Measurements from ENCODE around the gene SMARCAD1.

The SMARCAD1 gene

DNA sequence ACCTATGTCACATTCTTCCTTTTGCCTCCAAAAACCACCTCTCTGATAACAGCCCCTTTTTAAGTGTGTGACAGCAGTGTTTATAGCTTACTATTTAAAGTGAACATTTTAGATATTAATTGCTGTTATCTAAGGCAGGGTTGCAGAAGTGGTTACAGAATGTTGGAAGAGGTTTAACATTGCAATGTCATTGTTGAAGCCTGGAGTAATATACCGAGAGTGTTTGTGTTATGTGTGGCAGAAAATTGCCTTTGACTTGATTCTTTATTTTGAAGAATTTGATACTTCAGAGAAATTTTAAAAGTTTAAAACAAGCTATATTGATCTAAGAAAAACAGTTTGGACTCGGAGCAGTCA lies 37.1 kb downstream of the SMARCAD1 start:
- Histone ChIP-seq H3K4me3 (ENCODE audit: low read depth, low read length) (no peak overlapping the region), H3K23ac (ENCODE audit: low read length) (no peak overlapping the region), H3K36me3 (ENCODE audit: control insufficient read depth in 1 of 2, insufficient read depth in 2 of 2, low read length in 2 of 2) (peaks cover 13 to 20% of the 10 kb centered on the region in 2 experiments), H3K4me2 (ENCODE audit: low read length) (no peak overlapping the region), H3K9me3 (ENCODE audit: insufficient read depth, low read depth, low read length) (no peaks in the 10 kb centered on the region), H3K4me1 (ENCODE audit: control insufficient read depth in 1 of 2, insufficient read depth in 2 of 2, low read length in 2 of 2) (no peaks in the 10 kb centered on the region), H4K91ac (ENCODE audit: low read depth, low read length) (no peak overlapping the region), H2BK5ac (ENCODE audit: low read depth, low read length, poor library complexity) (no peak overlapping the region), H3K4ac (ENCODE audit: low read depth, low read length) (no peak overlapping the region), H3K18ac (ENCODE audit: low read length) (no peak overlapping the region), H4K12ac (ENCODE audit: low read depth, low read length) (no peak overlapping the region), H4K8ac (ENCODE audit: low read depth, low read length) (no peak overlapping the region), H2AFZ (ENCODE audit: insufficient read depth, low read length, poor library complexity) (no peak overlapping the region), H3K9ac (ENCODE audit: low read length) (no peak overlapping the region), H3K79me2 (ENCODE audit: control insufficient read depth, insufficient read depth, low read length, poor library complexity) (no peaks in the 10 kb centered on the region), H2AK5ac (ENCODE audit: low read length) (no peak overlapping the region), H3K27ac (ENCODE audit: low read depth, low read length) (no peak overlapping the region), H3K27me3 (ENCODE audit: insufficient read depth, low read length) (no peaks in the 10 kb centered on the region), H3K14ac (ENCODE audit: low read length) (no peak overlapping the region), H3K79me1 (ENCODE audit: low read length) (no peaks in the 10 kb centered on the region), H2BK120ac (ENCODE audit: insufficient read depth, low read length, poor library complexity) (no peak overlapping the region), H2BK12ac (ENCODE audit: low read length) (no peak overlapping the region)
- DNase-seq, result no peak
- WGBS (ENCODE audit: extremely low coverage, insufficient coverage, insufficient read length), result no CpG with 5 or more reads among the region's 2 CpGs

DNA sequence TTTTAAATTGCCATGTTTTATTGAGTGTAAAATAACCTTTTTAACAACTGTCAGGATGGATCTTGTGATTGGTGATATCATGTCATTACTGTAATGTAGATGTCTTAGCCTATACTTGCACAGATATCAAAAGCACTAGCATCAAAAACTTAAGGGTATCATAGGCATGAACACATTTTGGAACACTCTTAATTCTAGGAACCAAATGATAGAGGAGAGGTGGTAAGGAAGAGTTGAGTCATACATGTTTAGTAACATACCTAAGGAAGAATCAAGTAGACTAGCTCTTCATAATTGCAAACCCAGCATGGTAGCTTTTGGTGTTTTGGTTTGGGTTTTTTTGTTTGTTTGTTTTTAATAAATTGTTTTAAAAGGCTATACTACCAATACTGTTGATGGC lies 43.4 kb downstream of the SMARCAD1 start:
- H3K23ac ChIP-seq (ENCODE audit: low read length), result no peak overlapping the region
- H2BK120ac ChIP-seq (ENCODE audit: insufficient read depth, low read length, poor library complexity), result no peak overlapping the region
- no peaks in the 10 kb centered on the region for H3K27me3 ChIP-seq (ENCODE audit: insufficient read depth, low read length)
- no peak overlapping the region for H3K9ac ChIP-seq (ENCODE audit: low read length)
- no peak overlapping the region for H2AK5ac ChIP-seq (ENCODE audit: low read length)
- no peak overlapping the region for H3K18ac ChIP-seq (ENCODE audit: low read length)
- H3K4me2 ChIP-seq (ENCODE audit: low read length), result no peak overlapping the region
- no peak overlapping the region for H3K14ac ChIP-seq (ENCODE audit: low read length)
- no peaks in the 10 kb centered on the region for H3K79me2 ChIP-seq (ENCODE audit: control insufficient read depth, insufficient read depth, low read length, poor library complexity)
- H3K27ac ChIP-seq (ENCODE audit: low read depth, low read length), result no peak overlapping the region
- H3K9me3 ChIP-seq (ENCODE audit: insufficient read depth, low read depth, low read length), result no peaks in the 10 kb centered on the region
- no peaks in the 10 kb centered on the region for H3K4me1 ChIP-seq (ENCODE audit: control insufficient read depth in 1 of 2, insufficient read depth in 2 of 2, low read length in 2 of 2)
- no peaks in the 10 kb centered on the region for H3K79me1 ChIP-seq (ENCODE audit: low read length)
- DNase-seq, result no peak
- H3K4me3 ChIP-seq (ENCODE audit: low read depth, low read length), result no peak overlapping the region
- no peak overlapping the region for H4K8ac ChIP-seq (ENCODE audit: low read depth, low read length)
- H4K12ac ChIP-seq (ENCODE audit: low read depth, low read length), result no peak overlapping the region
- H3K36me3 ChIP-seq (ENCODE audit: control insufficient read depth in 1 of 2, insufficient read depth in 2 of 2, low read length in 2 of 2), result peaks cover 5 to 8% of the 10 kb centered on the region in 2 experiments
- H4K91ac ChIP-seq (ENCODE audit: low read depth, low read length), result no peak overlapping the region
- no peak overlapping the region for H2AFZ ChIP-seq (ENCODE audit: insufficient read depth, low read length, poor library complexity)
- H3K4ac ChIP-seq (ENCODE audit: low read depth, low read length), result no peak overlapping the region
- H2BK12ac ChIP-seq (ENCODE audit: low read length), result no peak overlapping the region
- no peak overlapping the region for H2BK5ac ChIP-seq (ENCODE audit: low read depth, low read length, poor library complexity)

DNA sequence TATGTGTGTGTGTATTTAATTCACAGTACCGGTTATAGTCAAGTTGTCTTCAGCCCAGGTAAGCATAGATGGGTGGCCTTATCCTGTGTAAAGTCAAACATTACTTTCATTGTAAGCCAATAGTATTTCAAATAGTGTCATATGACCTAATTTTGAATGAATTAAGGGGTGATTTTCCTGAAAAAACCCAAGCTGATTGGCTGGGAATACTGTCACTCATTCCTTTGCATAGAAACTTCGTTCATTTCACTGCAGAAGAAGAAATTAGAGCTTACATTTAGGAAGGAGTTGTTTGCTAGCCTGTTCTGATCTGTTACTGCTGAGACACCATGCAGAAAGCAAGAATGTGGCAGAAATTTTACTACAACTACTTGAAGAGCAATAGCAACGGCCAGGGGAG lies 45.4 kb downstream of the SMARCAD1 start:
- H3K79me1 ChIP-seq (ENCODE audit: low read length), result no peaks in the 10 kb centered on the region
- H3K4me2 ChIP-seq (ENCODE audit: low read length), result no peak overlapping the region
- no CpG with 5 or more reads among the region's 3 CpGs for WGBS (ENCODE audit: extremely low coverage, insufficient coverage, insufficient read length)
- no peak overlapping the region for H4K91ac ChIP-seq (ENCODE audit: low read depth, low read length)
- H4K12ac ChIP-seq (ENCODE audit: low read depth, low read length), result no peak overlapping the region
- H3K27me3 ChIP-seq (ENCODE audit: insufficient read depth, low read length), result no peaks in the 10 kb centered on the region
- H2BK5ac ChIP-seq (ENCODE audit: low read depth, low read length, poor library complexity), result no peak overlapping the region
- no peak overlapping the region for H4K8ac ChIP-seq (ENCODE audit: low read depth, low read length)
- no peak overlapping the region for H3K23ac ChIP-seq (ENCODE audit: low read length)
- no peak overlapping the region for H3K9ac ChIP-seq (ENCODE audit: low read length)
- H3K4ac ChIP-seq (ENCODE audit: low read depth, low read length), result no peak overlapping the region
- H3K9me3 ChIP-seq (ENCODE audit: insufficient read depth, low read depth, low read length), result no peaks in the 10 kb centered on the region
- no peaks in the 10 kb centered on the region for H3K79me2 ChIP-seq (ENCODE audit: control insufficient read depth, insufficient read depth, low read length, poor library complexity)
- no peaks in the 10 kb centered on the region for H3K4me1 ChIP-seq (ENCODE audit: control insufficient read depth in 1 of 2, insufficient read depth in 2 of 2, low read length in 2 of 2)
- H3K36me3 ChIP-seq (ENCODE audit: control insufficient read depth in 1 of 2, insufficient read depth in 2 of 2, low read length in 2 of 2), result peaks cover 4 to 7% of the 10 kb centered on the region in 2 experiments
- no peak overlapping the region for H3K4me3 ChIP-seq (ENCODE audit: low read depth, low read length)
- no peak overlapping the region for H2AFZ ChIP-seq (ENCODE audit: insufficient read depth, low read length, poor library complexity)
- H2BK12ac ChIP-seq (ENCODE audit: low read length), result no peak overlapping the region
- H2AK5ac ChIP-seq (ENCODE audit: low read length), result no peak overlapping the region
- no peak overlapping the region for H3K18ac ChIP-seq (ENCODE audit: low read length)
- H3K14ac ChIP-seq (ENCODE audit: low read length), result no peak overlapping the region
- no peak overlapping the region for H2BK120ac ChIP-seq (ENCODE audit: insufficient read depth, low read length, poor library complexity)
- no peak for DNase-seq
- no peak overlapping the region for H3K27ac ChIP-seq (ENCODE audit: low read depth, low read length)

DNA sequence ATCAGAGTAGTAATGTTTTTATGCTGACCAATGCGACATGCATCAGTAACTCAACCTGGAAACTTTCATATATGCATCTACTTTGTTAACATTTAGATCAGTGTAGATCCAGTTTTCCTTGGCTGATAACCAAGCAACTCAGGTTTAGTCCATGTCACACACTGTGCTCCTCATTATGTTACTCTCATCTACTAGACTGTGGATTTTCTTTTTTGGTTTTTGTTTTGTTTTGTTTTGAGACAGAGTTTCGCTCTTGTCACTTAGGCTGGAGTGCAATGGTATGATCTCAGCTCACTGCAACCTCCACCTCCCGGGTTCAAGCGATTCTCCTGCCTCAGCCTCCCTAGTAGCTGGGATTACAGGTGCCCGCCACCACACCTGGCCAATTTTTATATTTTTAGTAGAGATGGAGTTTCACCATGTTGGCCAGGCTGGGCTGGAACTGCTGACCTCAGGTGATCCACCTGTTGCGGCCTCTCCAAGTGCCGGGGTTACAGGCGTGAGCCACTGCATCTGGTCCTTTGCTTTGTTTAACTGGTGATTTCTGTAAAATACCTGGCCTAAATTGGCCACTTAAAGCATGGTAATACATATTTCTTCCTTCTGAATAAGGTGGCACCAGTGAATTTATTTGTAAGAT lies 48.6 kb downstream of the SMARCAD1 start:
- no peak overlapping the region for H3K23ac ChIP-seq (ENCODE audit: low read length)
- H3K79me2 ChIP-seq (ENCODE audit: control insufficient read depth, insufficient read depth, low read length, poor library complexity), result no peaks in the 10 kb centered on the region
- H3K4me3 ChIP-seq (ENCODE audit: low read depth, low read length), result no peak overlapping the region
- H3K18ac ChIP-seq (ENCODE audit: low read length), result no peak overlapping the region
- H2AFZ ChIP-seq (ENCODE audit: insufficient read depth, low read length, poor library complexity), result no peak overlapping the region
- no peak overlapping the region for H3K4me2 ChIP-seq (ENCODE audit: low read length)
- no peak overlapping the region for H2BK120ac ChIP-seq (ENCODE audit: insufficient read depth, low read length, poor library complexity)
- H3K4me1 ChIP-seq (ENCODE audit: control insufficient read depth in 1 of 2, insufficient read depth in 2 of 2, low read length in 2 of 2), result no peaks in the 10 kb centered on the region
- no peak for DNase-seq
- H3K9ac ChIP-seq (ENCODE audit: low read length), result no peak overlapping the region
- peaks cover 8 to 10% of the 10 kb centered on the region in 2 experiments for H3K36me3 ChIP-seq (ENCODE audit: control insufficient read depth in 1 of 2, insufficient read depth in 2 of 2, low read length in 2 of 2)
- H4K8ac ChIP-seq (ENCODE audit: low read depth, low read length), result no peak overlapping the region
- no peak overlapping the region for H2AK5ac ChIP-seq (ENCODE audit: low read length)
- no peaks in the 10 kb centered on the region for H3K79me1 ChIP-seq (ENCODE audit: low read length)
- H3K27ac ChIP-seq (ENCODE audit: low read depth, low read length), result no peak overlapping the region
- no peak overlapping the region for H2BK12ac ChIP-seq (ENCODE audit: low read length)
- WGBS (ENCODE audit: extremely low coverage, insufficient coverage, insufficient read length), result no CpG with 5 or more reads among the region's 8 CpGs
- H2BK5ac ChIP-seq (ENCODE audit: low read depth, low read length, poor library complexity), result no peak overlapping the region
- H3K14ac ChIP-seq (ENCODE audit: low read length), result no peak overlapping the region
- H3K27me3 ChIP-seq (ENCODE audit: insufficient read depth, low read length), result no peaks in the 10 kb centered on the region
- no peak overlapping the region for H4K12ac ChIP-seq (ENCODE audit: low read depth, low read length)
- H3K4ac ChIP-seq (ENCODE audit: low read depth, low read length), result no peak overlapping the region
- H3K9me3 ChIP-seq (ENCODE audit: insufficient read depth, low read depth, low read length), result no peaks in the 10 kb centered on the region
- H4K91ac ChIP-seq (ENCODE audit: low read depth, low read length), result no peak overlapping the region

Measured in trophoblast cell (in vitro differentiated cells and primary cell).